GM18502 (cell line): ENCODE data around the gene MPHOSPH8.

Experiments
- ATAC-seq: cut with Tn5 transposase; IDR thresholded peaks from one replicate; pipeline ENCODE4 v1.9.1; 2021; ENCODE audit warnings: mild to moderate bottlenecking; ENCODE audit not compliant: unreplicated experiment, poor library complexity

The MPHOSPH8 gene

GRCh38 chr13:19633479-19634255 lies at the start of gene MPHOSPH8:
Gene MPHOSPH8 (plus strand): TSS chr13:19633659. CDS start chr13:19633749, 90 bp downstream.
- peak; percentile 99 for ATAC-seq

- ATAC-seq, result peak; percentile 88
Measured at GRCh38 chr13:19586904-19587634, 46.4 kb upstream of the MPHOSPH8 start.

GRCh38 chr13:19587635-19588300 lies 45.7 kb upstream of the MPHOSPH8 start:
- ATAC-seq, result peak; percentile 70

- no peak for ATAC-seq
Measured at GRCh38 chr13:19589312-19589711, 44.1 kb upstream of the MPHOSPH8 start.

DNA sequence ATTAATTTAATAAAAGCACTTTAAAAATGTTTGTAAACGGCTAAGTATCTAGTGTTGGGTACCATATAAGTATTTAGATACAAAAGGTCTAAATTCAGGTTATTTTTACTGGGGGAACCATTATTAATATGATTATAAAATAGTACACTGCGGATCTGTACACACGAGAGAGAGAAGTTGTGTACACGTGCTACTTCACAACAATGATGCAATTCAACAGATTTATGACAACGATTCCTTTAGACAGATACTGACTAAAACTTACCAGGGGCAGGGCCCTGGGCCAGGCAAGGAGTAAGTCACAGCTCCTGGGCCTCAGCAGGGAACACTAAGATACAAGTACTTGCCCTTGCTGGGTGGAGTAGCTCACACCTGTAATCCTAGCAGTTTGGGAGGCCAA lies 43.0 kb upstream of the MPHOSPH8 start:
- ATAC-seq, result no peak

GRCh38 chr13:19591864-19592263 lies 41.6 kb upstream of the MPHOSPH8 start:
- ATAC-seq, result no peak

DNA sequence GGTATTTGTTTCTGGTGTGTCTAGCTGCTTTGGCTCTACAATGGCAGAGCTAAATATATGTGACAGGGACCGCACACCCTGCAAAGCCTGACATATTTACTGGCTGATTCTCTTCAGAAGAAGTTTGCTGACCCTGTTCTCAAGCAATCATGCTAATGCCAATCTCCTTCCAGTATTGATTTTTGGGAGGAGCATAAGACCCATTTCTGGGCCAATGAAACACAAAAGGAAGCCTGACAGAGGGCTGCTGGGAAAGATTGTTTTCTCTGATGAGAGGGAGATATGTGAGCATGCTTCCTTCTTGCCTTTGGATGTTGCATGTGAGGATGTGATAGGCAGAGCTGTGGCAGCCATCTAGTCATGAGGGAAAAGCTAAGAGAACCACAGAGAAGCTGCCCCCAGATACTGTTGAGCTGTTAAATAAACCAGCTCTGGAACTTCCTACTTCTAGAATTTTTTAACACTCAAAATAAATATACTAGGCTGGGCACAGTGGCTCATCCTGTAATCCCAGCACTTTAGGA lies 40.7 kb upstream of the MPHOSPH8 start:
- ATAC-seq, result no peak

DNA sequence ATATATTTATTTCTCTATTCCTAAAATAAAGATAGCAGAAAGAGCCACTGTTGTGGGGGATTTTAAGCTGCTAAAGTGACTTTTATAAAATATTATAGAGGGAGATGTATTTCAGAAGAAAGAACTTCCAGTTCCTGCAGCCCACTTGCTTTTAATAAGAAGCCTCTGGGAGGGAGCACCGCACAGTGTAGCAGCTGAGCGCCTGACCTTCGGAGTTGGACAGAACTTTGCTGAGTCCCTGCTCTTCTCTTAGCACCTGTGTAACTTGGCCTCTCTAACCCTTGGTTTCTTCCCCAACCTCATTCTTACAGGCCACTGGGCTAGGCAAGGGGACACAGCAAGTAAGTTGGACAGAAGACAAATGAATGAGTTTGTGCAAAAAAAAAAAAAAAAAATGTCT lies 37.4 kb upstream of the MPHOSPH8 start:
- ATAC-seq, result no peak

GRCh38 chr13:19596960-19597361 lies 36.5 kb upstream of the MPHOSPH8 start:
- ATAC-seq, result no peak

DNA sequence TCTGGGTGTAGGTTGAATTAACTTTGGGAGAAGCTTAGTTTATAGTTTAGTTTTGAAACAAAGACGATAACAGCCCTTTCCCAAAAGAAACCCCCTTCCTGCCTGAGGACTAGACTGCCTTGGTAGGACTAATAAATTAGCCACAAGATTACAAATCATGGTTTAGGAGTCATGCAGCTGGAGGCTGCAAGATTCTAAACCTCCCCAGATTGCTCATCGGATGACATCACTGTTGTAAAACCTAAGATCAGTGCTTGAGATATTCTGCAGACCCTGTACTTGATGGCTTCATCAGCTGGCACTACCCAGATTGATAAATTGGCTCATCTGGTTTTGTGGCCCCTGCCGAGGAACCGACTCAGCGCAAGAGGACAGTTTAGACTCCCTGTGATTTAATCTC lies 35.9 kb upstream of the MPHOSPH8 start:
- no peak for ATAC-seq

GRCh38 chr13:19601749-19602725 lies 31.4 kb upstream of the MPHOSPH8 start:
- ATAC-seq, result peak; percentile 94

DNA sequence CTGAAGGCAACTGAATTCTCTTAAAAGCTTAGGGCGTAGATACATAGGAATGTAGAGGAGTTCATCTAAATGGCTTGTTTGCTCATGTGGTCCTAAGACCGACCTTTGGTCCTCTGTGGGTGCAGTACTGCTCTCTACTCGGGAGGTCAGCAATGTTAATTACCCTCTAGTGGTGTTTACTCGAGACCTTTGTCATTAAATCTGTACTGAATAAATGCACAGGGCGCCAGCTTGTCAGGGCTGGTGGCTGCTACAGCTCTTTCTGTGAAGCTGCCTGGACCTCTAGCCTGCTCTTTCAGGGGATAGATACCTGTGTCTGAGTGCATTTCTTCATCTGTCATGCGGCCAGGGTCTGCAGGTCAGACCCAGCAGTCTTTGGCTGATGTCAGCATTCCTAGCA lies 29.2 kb upstream of the MPHOSPH8 start:
- no peak for ATAC-seq

DNA sequence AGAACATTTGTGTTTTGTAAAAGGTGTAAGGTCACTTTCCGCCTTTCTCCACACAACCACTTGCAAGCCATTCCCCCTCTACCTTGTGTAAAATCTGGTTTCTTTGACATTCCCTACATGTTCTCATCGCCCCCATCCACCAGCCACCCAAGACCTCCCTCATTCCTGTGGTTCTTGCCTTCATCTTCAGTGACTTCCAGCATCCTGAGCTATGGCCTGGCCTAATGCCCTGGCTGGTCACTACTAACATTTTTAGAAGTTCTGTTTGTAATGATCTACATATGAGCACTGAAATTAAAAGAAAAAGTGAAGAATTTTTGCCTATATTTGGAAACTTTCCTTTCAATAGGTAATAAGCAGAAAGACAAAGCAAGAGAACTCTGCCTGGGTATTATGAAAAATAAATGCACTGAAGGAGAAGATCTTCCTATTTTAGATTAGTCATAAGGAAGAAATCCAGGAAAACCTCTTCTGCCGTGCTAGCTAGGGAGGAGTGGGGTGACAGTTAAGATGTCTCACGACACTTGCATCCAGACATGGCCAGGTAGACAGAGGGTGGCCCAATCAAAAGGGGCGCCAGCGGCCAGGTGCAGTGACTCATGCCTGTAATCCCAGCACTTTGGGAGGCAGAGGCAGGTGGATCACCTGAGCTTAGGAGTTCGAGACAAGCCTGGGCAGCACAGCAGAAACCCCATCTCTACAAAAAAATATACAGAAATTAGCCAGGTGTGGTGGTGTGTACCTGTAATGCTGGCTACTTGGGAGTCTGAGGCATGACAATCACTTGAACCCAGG lies 28.1 kb upstream of the MPHOSPH8 start:
- no peak for ATAC-seq

GRCh38 chr13:19606152-19606551 lies 27.3 kb upstream of the MPHOSPH8 start:
- ATAC-seq, result no peak

DNA sequence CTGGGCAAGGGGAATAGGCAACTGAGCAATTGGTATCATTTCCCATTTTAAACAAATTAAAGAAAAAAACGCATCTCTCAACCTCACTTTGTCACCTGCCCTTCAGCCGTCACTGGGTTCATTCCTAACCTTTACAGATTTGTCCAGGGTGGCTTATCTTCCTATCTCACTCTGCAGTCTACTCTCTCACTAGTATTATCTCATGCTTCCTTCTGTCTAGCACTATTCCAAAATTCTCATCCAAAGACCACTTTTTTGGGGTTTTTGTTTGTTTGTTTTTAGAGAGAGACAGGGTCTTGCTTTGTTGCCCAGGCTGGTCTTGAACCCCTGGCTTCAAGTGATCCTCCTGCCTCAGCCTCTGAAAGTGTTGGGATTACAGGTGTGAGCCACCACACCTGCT lies 26.7 kb upstream of the MPHOSPH8 start:
- no peak for ATAC-seq

- no peak for ATAC-seq
Measured at GRCh38 chr13:19607523-19608078, 25.9 kb upstream of the MPHOSPH8 start.

DNA sequence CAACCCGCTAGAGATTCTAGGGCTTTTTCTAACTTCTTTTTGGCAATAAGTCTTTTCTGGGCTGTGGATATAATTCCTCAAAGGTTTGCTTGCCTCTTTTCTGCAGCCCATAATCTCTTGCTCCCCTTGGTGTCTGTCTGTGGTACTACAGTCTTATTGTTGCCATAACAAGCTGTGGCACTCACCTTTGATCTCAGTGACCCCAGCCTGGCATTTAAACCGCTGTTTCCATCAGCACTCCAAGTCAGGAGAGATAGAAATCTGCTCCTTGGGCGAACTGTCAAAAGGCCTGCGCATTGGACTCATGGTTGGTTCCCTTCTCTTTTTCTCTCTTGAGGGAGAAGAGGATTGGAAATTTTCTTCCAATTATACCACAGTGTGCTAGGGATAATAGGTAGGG lies 14.5 kb upstream of the MPHOSPH8 start:
- ATAC-seq, result peak; percentile 75

DNA sequence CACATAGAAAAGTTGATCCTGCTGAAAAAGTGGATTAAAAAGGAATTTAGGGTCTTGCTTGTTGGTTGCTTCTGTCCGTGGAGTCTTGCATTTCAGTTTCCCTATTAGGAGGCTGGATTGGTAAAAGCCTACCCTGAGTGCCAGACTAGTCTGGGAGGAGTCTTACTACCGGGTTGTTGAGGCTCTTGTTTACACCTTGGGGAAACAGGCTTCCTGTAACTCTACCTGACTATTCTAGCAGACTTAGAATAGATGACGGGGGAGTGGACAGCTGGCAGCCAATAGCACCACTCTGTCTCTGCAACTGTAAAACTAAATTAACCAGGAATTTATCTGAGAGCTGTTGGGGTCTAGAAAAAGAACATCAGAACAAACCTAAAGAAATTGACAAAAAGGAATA lies 11.3 kb upstream of the MPHOSPH8 start:
- ATAC-seq, result no peak

- ATAC-seq, result no peak
Measured at GRCh38 chr13:19624265-19624664, 9.2 kb upstream of the MPHOSPH8 start.
